Measurements from ENCODE around the gene DENND6B. TPM values are rescaled to one million over a fixed set of nuclear protein-coding genes. Genes with fewer than 3 reads are reported as not detected.
A peak's percentile ranks its signal among the peaks of the same experiment; 100 is the strongest.
"Not testable (repeated sequence)": the region's sequence is repeated elsewhere in the genome, so short reads cannot be mapped to it uniquely, and the experiment has no call there.

DENND6B gene
- total RNA-seq, 1 donor from 2014 or later = 1.4 TPM

DNA sequence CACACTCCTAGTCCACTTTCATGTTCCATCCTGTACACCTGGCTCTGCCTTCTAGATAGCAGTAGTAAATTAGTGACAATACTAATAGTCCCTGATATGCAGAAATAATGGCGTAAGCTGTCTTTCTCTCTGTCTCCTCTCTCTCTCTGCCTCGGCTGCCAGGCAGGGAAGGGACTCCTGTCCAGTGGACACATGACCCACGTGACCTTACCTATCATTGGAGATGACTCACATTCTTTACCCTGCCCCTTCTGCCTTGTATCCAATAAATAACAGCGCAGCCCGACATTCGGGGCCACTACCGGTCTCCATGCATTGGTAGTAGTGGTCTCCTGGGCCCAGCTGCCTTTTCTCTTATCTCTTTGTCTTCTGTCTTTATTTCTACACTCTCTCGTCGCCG, 53.0 kb downstream of the DENND6B start:
- not testable (repeated sequence) for DNase-seq (ENCODE audit: low spot score)

DNA sequence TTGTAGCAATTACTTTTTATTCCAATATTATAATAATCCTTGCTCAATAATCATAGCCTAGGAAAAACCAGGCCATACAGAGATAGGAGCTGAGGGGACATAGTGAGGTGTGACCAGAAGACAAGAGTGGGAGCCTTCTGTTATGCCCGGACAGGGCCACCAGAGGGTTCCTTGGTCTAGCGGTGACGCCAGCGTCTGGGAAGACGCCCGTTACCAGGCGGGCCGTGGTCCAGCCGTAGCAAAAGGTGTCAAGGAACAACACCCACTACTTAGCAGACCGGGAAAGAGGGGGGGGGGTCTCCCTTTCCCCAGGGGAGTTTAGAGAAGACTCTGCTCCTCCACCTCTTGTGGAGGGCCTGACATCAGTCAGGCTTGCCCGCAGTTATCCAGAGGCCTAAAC, 53.5 kb downstream of the DENND6B start:
- not testable (repeated sequence) for DNase-seq (ENCODE audit: low spot score)

DNA sequence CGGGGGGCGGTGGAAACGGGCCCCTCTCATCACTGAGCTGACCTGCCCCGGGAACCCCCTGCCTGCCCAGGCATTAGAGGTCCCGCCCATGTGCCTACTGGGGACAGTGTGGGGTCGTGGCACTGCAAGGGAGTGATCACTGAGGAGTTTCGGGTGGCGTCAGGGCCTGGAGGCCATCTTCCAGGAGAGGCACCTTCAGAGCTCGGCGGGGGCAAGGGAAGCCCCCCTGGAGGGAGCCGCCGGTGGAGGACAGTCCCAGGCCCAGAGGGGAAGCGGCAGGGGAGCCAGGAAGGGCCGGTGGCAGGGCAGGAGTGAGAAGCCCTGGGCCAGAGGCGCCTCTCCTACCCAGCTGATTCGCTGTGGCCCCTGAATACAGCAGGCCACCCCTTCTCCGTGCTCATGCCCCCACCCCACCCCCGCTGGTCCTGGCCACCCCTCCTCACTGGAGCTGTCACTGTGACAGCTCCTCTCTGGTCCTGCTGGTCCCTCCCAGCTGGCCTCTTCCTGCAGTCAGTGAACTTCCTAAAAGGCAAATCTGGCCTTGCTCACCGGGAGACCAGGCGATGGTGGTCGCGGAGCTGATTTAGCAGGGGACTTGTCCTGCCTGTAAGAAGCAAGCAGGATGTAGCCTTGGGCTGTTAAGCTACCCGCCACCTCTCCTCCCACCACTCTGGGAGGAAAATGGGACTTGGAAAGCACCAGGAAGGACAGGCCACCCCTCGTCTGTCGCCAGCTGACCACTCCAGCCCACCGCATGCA, 54.6 kb downstream of the DENND6B start:
- DNase-seq (ENCODE audit: low spot score) = no peak

- DNase-seq (ENCODE audit: low spot score) = peak; percentile 73
Measured at GRCh38 chr22:50271519-50271970, 55.3 kb downstream of the DENND6B start.

GRCh38 chr22:50270666-50271394, 56.0 kb downstream of the DENND6B start:
- DNase-seq (ENCODE audit: low spot score) = peak; percentile 70

- DNase-seq (ENCODE audit: low spot score) = peak; percentile 57
Measured at GRCh38 chr22:50269970-50270665, 56.7 kb downstream of the DENND6B start, which contains the start of gene MAPK11. Gene MAPK11 (minus strand): TSS chr22:50270380. CDS start chr22:50270292, 88 bp downstream.

DNA sequence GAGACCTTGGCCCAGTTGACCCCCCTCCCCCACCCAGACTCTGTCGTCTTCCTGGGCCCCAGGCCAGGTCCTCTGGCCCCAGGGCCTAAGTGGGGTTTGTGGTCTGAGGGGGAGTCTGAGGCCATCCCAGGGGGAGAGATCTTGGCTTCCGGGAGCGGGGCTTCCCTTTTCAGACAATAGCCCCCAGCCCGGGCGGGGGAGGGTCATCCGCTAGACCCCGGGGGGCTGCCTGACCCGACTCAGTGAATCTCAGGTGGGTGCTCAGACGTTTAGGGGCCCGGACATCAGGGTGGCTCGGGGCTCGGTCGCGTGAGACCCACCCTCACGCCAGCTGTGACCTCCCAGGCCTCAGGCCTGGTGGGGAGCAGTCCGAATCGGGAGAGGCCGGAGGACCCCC, 57.2 kb downstream of the DENND6B start:
- DNase-seq (ENCODE audit: low spot score) = no peak

- no peak for DNase-seq (ENCODE audit: low spot score)
Measured at GRCh38 chr22:50268655-50269113, 58.1 kb downstream of the DENND6B start.

DNA sequence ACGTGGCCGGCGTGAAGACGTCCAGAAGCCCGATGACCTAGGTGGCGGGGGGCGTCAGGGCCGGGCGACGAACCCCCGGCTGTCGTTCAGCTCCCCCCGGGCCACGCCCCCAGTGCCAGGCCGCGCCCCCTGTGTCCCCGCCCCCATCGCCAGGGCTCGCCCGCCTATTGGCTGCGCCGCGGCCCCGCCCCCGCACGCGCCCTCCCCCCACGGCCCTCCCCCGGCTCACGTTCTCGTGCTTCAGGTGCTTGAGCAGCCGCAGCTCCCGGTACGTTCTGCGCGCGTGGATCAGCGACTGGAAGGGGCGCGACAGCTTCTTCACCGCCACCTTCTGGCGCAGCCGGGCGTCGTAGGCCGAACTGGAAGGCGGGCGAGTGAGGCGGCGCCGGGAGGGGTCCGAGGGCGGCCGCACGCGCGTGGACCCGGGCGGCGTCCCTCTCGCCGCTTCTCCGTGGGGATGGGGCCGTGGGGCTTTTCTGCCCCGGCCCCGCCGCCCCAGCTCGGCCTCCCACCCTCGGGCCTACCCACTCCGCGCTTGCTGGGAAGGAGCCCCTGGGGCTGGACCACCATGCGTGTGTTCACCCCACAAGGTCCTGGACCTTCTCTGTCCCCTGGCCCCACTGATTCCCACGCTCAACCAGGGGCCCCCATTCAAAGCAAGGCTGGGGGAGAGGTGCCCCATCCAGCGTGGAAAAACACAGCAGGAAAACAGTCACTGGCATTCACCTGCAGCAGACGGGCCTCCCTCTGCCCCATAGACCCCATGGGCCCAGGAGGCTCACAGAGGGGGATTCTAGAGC, 59.0 kb downstream of the DENND6B start:
- DNase-seq (ENCODE audit: low spot score) = no peak

- DNase-seq (ENCODE audit: low spot score) = no peak
Measured at GRCh38 chr22:50266994-50267393, 59.8 kb downstream of the DENND6B start.

DNA sequence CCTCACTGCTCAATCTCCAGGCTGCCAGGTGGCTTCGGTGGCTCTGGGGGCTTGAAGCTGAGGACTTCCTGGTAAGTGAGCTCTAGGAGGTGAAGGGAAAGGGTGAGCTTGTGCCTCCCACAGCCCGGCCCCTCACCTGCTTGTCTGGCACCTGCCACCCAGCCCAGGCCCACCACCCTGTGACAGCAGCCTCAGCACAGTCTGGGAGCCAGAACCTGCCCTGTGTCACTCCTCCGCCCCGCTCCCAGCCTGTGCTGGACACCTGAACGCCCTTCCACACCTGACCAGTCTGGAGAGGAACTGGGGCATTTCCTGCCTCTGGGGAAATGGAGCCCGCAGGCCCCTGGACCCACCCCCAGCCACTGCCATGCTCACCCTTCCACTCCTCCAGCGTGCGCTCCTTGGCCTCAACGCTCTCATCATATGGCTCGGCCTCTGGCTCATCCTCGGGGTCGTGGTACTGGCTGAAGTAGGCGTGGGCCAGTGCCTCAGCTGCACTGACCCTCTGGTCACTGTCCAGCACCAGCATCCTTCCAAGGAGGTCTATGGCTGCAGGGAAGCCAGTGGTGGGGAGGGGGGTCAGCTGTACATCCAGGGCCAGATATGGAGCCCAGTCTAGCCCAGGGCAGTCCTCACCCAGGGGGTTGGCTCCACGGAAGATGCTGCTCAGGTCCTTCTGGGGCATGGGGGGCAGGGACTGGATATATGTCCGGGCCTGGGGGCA, 61.7 kb downstream of the DENND6B start:
- no peak for DNase-seq (ENCODE audit: low spot score)

DNA sequence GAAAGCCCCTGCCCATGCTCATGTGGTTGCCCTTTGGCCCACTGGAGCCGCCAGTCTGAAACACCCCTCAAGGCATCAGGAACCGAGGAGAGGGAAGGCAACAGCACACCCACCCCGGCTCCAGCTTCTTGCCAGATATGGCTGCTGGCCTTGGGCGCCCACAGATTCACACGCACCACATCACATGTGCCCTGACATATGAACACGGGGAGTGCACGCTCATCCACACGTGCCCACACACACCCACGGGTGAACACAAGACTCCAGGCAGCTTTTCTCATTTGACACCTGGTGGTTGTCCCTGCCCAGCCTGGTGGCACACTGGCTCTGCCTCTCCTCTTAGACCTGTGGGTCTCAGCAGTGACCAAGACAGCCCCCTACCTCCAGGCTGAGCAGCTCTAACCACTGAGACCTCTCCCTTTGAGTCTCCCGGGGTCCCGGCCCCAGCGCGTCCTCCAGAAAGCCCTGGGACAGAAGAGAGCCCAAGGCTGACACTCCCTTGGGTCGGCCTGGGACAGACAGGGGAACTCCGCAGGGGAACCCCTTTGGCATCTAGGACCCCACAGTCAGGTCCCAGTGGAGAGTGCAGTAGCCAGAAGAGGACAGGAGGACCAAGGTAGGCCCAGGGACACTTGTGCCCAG, 62.6 kb downstream of the DENND6B start:
- DNase-seq (ENCODE audit: low spot score) = no peak

GRCh38 chr22:50262973-50263617, 63.7 kb downstream of the DENND6B start:
- DNase-seq (ENCODE audit: low spot score) = no peak

DNA sequence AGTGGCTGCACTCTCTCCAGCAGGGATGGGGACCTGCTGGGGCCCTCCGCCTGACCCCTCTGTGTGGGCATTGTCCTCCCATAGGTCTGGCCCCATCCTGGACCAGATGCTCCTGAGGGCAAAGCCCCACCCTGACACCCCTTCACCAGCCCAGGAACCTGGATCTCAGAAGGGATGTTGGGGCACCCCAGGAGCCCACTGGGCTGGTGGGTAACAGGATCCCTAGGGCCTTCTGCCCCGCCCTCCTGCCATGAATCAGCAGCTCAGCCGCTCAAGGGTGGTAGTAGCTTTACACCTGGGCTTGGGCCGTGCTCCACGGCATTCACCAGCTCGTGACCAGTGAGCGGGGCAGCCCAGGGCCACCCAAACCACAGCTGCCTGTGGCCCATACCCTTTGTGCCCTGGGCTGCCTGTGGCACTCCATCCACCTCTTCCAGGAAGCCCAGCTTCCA, 64.3 kb downstream of the DENND6B start:
- DNase-seq (ENCODE audit: low spot score) = no peak

DNA sequence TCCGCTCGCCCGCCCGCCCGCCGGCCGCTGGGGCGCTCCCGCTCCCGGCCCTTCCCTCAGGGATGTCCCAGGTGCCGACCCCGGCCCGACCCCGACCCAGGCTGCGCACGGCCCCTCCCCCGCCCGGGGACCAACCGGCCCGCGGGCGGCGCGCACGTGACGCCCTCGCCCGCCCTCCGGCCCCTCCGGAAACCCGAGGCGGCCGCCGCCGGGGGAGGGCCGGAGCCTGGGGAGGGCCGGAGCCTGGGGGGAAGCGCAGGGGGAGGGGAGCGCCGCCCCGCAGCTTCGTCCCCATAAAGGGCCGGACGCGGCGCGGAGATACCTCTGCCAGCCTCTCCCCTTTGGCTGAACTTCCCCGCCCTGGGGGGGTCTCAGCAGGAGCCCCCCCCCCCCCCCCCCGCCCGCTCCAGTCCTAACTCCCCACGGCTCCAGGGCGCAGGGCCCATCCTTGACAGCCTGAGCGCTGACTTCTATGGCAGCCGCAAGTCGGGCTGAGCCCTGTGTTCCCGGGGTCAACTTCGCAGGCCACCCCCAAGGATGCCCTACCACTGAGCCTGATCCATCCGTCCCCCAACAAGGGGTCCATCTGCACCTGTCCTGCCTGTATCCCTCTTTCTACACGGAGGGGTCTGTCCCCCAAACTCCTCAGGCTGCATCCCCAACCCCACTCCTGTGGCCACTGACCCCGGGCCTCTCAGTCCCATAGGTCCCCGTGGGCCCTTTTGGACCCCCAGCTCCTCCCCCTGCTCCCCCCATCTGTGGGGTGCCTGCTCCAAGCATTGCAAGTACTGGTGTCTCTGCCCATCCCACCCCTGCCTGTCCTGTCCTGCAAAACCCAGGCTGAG, 65.0 kb downstream of the DENND6B start, which contains the start of gene MAPK12:
Gene MAPK12 (minus strand): TSS at position 69 of the 845 bp plus-strand sequence. CDS start 174 bp downstream, outside the sequence.
- peak; percentile 57 for DNase-seq (ENCODE audit: low spot score)

GRCh38 chr22:50260801-50261614, 65.8 kb downstream of the DENND6B start:
- DNase-seq (ENCODE audit: low spot score) = peak; percentile 57

DNA sequence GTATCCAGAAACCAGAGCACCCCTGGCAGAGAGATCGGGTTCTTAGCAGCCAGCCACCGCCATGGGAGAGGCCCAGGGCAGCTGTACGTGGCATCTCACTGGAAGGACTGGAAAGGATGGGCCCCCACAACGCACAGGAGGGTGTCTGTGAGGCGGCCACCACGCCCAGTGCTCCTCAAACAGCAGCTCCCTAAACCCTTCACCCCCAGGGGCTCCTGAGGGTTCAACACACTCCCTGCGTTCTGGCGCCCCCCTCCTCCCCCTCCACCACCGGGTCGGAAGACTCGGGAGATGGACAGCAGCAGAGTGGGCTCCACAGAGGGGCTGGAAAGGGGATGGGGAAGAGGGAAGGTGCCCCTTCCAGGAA, 66.4 kb downstream of the DENND6B start:
- DNase-seq (ENCODE audit: low spot score) = no peak

GRCh38 chr22:50259302-50259701, 67.5 kb downstream of the DENND6B start:
- no peak for DNase-seq (ENCODE audit: low spot score)
